Measurements from ENCODE around the gene BEND7. TPM values are rescaled to one million over a fixed set of nuclear protein-coding genes. Genes with fewer than 3 reads are reported as not detected.

Gene BEND7
- total RNA-seq, 2 donors from 2014 or later = 13.7 to 17.5 TPM

DNA sequence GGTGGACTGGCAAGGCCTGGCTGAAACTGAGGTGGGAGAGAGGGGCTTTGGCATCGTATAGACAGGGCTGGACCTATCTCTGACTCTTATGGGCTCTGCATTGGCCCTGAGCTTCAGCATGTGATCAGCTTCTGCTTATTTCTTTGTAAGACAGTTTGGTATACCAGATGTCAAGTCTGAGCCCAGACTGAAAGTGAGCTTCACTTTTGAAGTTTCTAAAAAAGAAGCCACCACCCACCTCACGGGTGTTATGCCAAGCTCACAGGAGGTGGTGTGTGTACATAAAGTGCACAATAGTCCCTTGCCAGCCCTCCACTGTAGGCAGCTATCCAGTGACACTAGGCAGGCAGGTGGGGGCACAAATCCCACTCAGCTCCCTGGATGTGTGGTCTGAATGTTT is 112.1 kb downstream of the BEND7 start:
- H3K4me1 ChIP-seq = peaks cover 7% of the 10 kb centered on the region
- no peak overlapping the region for H3K4me3 ChIP-seq
- ATAC-seq (no peak), DNase-seq (no peak)
- no peaks in the 10 kb centered on the region for H3K27me3 ChIP-seq
- H3K27ac ChIP-seq = no peak overlapping the region
- H3K36me3 ChIP-seq (replicated peaks in 1 of 2; ENCODE audit: insufficient read depth in 1 of 2, low read depth in 2 of 2) = no peaks in the 10 kb centered on the region
- no peaks in the 10 kb centered on the region for H3K9me3 ChIP-seq
- intact Hi-C loops (cut with DNase I) = no loop called here
- TF ChIP-seq, protein P1, sequence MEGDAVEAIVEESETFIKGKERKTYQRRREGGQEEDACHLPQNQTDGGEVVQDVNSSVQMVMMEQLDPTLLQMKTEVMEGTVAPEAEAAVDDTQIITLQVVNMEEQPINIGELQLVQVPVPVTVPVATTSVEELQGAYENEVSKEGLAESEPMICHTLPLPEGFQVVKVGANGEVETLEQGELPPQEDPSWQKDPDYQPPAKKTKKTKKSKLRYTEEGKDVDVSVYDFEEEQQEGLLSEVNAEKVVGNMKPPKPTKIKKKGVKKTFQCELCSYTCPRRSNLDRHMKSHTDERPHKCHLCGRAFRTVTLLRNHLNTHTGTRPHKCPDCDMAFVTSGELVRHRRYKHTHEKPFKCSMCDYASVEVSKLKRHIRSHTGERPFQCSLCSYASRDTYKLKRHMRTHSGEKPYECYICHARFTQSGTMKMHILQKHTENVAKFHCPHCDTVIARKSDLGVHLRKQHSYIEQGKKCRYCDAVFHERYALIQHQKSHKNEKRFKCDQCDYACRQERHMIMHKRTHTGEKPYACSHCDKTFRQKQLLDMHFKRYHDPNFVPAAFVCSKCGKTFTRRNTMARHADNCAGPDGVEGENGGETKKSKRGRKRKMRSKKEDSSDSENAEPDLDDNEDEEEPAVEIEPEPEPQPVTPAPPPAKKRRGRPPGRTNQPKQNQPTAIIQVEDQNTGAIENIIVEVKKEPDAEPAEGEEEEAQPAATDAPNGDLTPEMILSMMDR (IDR thresholded peaks at IDR 0.05) = no peak
- no peak for TF ChIP-seq POLR2A (IDR thresholded peaks at IDR 0.05)
- WGBS, 2 donors = 70% methylated on average over 2 of the region's 2 CpGs

DNA sequence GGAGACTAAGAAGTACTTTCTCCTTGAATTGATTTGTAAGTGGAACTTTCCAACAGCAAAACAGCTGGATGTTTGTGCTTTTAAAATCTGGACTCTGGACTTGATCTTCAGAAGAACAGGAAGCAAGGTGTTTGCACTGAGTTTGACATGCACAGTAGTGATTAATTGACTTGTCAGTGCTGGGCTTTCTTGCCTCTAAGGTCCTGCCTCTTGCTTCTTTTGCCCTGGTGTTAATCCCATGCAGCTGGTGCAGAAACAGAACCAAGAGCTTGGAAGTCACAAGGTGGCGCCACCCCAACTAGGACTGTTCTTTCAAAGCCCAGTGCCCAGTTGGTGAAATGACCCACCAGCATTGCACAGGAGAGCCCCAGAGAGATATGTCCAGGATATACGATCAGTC is 114.0 kb downstream of the BEND7 start:
- WGBS, 2 donors = 13 to 37% methylated on average over 1 to 2 of the region's 2 CpGs
- Histone ChIP-seq H3K9me3 (no peaks in the 10 kb centered on the region), H3K27ac (peak overlapping the region in 1 of 4 donors; percentile 25), H3K4me3 (no peak overlapping the region), H3K36me3 (replicated peaks in 1 of 2; ENCODE audit: insufficient read depth in 1 of 2, low read depth in 2 of 2) (no peaks in the 10 kb centered on the region), H3K4me1 (peaks cover 7% of the 10 kb centered on the region), H3K27me3 (no peaks in the 10 kb centered on the region)
- DNase-seq (peak; percentile 60 to 78 (median 68)), ATAC-seq (peak; percentile 75)
- intact Hi-C loops (cut with DNase I) = no loop called here
- no peak for TF ChIP-seq POLR2A (IDR thresholded peaks at IDR 0.05)
- TF ChIP-seq, protein P1 (IDR thresholded peaks at IDR 0.05) = peak; percentile 14 to 56 (median 40)

DNA sequence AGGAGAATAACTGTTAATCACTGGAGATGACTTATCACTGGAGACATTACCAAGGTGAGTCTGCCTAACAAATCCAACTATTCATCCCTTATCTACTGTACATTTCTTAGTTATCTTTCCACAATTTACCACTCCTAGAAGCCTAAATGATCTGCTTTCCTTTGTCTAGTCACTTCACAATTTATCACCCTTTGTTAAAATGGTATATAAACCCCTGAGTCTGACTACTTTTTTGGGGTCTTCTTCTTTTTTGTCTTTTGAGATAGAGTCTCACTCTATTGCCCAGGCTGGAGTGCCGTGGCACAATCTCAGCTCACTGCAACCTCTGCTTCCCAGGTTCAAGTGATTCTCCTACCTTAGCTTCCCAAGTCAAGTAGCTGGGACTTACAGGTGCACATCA is 114.7 kb downstream of the BEND7 start:
- Histone ChIP-seq H3K4me3 (no peak overlapping the region), H3K9me3 (no peaks in the 10 kb centered on the region), H3K27ac (no peak overlapping the region), H3K27me3 (no peaks in the 10 kb centered on the region), H3K4me1 (peaks cover 7% of the 10 kb centered on the region), H3K36me3 (replicated peaks in 1 of 2; ENCODE audit: insufficient read depth in 1 of 2, low read depth in 2 of 2) (no peaks in the 10 kb centered on the region)
- 87 to 91% methylated on average over 1 of the region's 1 CpG for WGBS, 2 donors
- no peak for DNase-seq
- intact Hi-C loops (cut with DNase I) = no loop called here
- no peak for ATAC-seq
- TF ChIP-seq, protein P1 (IDR thresholded peaks at IDR 0.05) = no peak
- no peak for TF ChIP-seq POLR2A (IDR thresholded peaks at IDR 0.05)

DNA sequence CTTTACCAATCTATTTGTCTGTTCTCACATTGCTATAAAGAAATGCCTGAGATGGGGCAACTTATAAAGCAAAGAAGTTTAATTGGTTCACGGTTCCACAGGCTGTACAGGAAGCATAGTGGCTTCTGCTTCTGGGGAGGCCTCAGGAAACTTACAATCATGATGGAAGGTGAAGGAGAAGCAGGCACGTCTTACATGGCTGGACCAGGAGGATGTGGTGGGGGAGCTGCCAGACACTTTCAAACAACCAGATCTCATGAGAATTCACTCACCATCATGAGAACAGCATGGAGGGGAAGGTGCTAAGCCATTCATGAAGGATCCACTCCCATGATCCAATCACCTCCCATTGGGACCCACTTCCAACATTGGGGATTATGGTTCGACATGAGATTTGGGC is 115.9 kb downstream of the BEND7 start:
- Histone ChIP-seq H3K27me3 (no peaks in the 10 kb centered on the region), H3K4me1 (peaks cover 7% of the 10 kb centered on the region), H3K36me3 (replicated peaks in 1 of 2; ENCODE audit: insufficient read depth in 1 of 2, low read depth in 2 of 2) (no peaks in the 10 kb centered on the region), H3K27ac (no peak overlapping the region), H3K4me3 (no peak overlapping the region), H3K9me3 (no peaks in the 10 kb centered on the region)
- TF ChIP-seq, protein P1 (IDR thresholded peaks at IDR 0.05) = no peak
- TF ChIP-seq POLR2A (IDR thresholded peaks at IDR 0.05) = no peak
- WGBS, 2 donors = 88 to 95% methylated on average over 3 of the region's 3 CpGs
- ATAC-seq (no peak), DNase-seq (no peak)
- intact Hi-C loops (cut with DNase I) = no loop called here

DNA sequence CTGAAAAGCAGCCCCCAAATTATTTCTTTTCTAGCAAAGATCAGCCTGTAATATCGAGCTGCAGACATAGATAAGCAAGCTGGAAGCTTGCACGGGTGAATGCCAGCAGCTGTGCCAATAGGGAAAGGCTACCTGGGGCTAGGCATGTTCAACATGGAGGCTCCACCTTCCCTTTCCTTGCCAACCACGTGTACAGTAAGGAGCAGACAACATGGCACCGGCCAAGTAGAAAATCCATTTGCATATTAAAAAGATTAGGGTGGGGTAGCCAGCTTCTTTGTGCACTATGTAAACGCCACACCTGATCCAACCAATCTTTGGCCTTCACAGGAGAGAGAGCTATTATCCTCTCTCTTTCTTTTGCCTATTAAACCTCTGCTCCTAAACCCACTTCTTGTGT is 124.0 kb downstream of the BEND7 start:
- 21 to 24% methylated on average over 5 of the region's 5 CpGs for WGBS, 2 donors
- DNase-seq = peak; percentile 74 to 86 (median 82)
- Histone ChIP-seq H3K9me3 (no peaks in the 10 kb centered on the region), H3K4me3 (no peak overlapping the region), H3K27me3 (no peaks in the 10 kb centered on the region), H3K4me1 (peaks cover 26% of the 10 kb centered on the region), H3K36me3 (replicated peaks in 1 of 2; ENCODE audit: insufficient read depth in 1 of 2, low read depth in 2 of 2) (no peaks in the 10 kb centered on the region), H3K27ac (peak overlapping the region in 3 of 4 donors; percentile 9 to 61 (median 47))
- intact Hi-C loops (cut with DNase I) = no loop called here
- peak; percentile 75 for ATAC-seq
- no peak for TF ChIP-seq POLR2A (IDR thresholded peaks at IDR 0.05)
- TF ChIP-seq, protein P1 (IDR thresholded peaks at IDR 0.05) = no peak

Measured in body of pancreas (tissue), 4 donors.